CD4-positive, CD25-positive, alpha-beta regulatory T cell (primary cell): ENCODE data around the gene PON2. TPM values are rescaled to one million over a fixed set of nuclear protein-coding genes. Genes with fewer than 3 reads are reported as not detected.

Experiments used
- ATAC-seq, 2 donors: fragments of 150-1000 bp; cut with Tn5 transposase; one replicate each; pipeline ENCODE4 v1.10.0; 2021; ENCODE audit warnings: low read depth in 2 of 2, moderate number of reproducible peaks in 2 of 2, moderate library complexity in 1 of 2
- DNase-seq, 3 donors: peaks; one replicate each; pipeline versions ENCODE4 v3.0.0 to v3.0.0-alpha.2; 2012 to 2022; ENCODE audit warnings: mixed read lengths in 1 of 3
- H3K27ac ChIP-seq: one replicate; pipeline ENCODE4 v1.7.0; 2013; ENCODE audit warnings: mild to moderate bottlenecking, low read length; ENCODE audit not compliant: insufficient read depth, poor library complexity, severe bottlenecking
- H3K27me3 ChIP-seq: one replicate; pipeline ENCODE4 v1.7.0; 2013; ENCODE audit warnings: low read length; ENCODE audit not compliant: control insufficient read depth, insufficient read depth
- H3K36me3 ChIP-seq: one replicate; pipeline ENCODE4 v1.7.0; 2013; ENCODE audit warnings: mild to moderate bottlenecking, low read length, moderate library complexity; ENCODE audit not compliant: control insufficient read depth, insufficient read depth
- H3K4me1 ChIP-seq: 2 replicates; pipeline ENCODE4 v1.7.0; 2013; ENCODE audit warnings: mild to moderate bottlenecking, low read length; ENCODE audit not compliant: insufficient read depth, control insufficient read depth, poor library complexity, severe bottlenecking
- H3K4me3 ChIP-seq: one replicate; pipeline ENCODE4 v1.7.0; 2013; ENCODE audit warnings: low read depth, mild to moderate bottlenecking, low read length, moderate library complexity
- H3K9me3 ChIP-seq, 2 experiments: 1 replicate in 1 of 2; 2 replicates in 1 of 2; pipeline ENCODE4 v1.7.0; 2013; ENCODE audit warnings: low read length in 2 of 2, mild to moderate bottlenecking in 1 of 2, moderate library complexity in 1 of 2; ENCODE audit not compliant: control insufficient read depth in 2 of 2
- H3K27ac Mint-ChIP-seq, 3 donors: one replicate each; pipeline ENCODE4 v1.8.0; 2020 to 2022; ENCODE audit warnings: mild to moderate bottlenecking in 3 of 3, mixed read lengths in 3 of 3, moderate library complexity in 2 of 3
- H3K27me3 Mint-ChIP-seq: one replicate; pipeline ENCODE4 v1.8.0; 2022; ENCODE audit warnings: mild to moderate bottlenecking, mixed read lengths
- H3K36me3 Mint-ChIP-seq: one replicate; pipeline ENCODE4 v1.8.0; 2020; ENCODE audit warnings: mixed read lengths
- H3K4me1 Mint-ChIP-seq, 4 donors: one replicate each; pipeline ENCODE4 v1.8.0; 2020 to 2022; ENCODE audit warnings: mixed read lengths in 4 of 4, mild to moderate bottlenecking in 1 of 4
- H3K4me3 Mint-ChIP-seq, 4 donors: one replicate each; pipeline ENCODE4 v1.8.0; 2020 to 2022; ENCODE audit warnings: mild to moderate bottlenecking in 4 of 4, mixed read lengths in 4 of 4, moderate library complexity in 3 of 4
- H3K9me3 Mint-ChIP-seq, 7 donors: one replicate each; pipeline ENCODE4 v1.8.0; 2020 to 2022; ENCODE audit warnings: mixed read lengths in 7 of 7, mild to moderate bottlenecking in 3 of 7, moderate library complexity in 2 of 7
- polyA plus RNA-seq, 4 donors: library from polyadenylated mRNA; unstranded; fragments of 300-500 nt; fragmentation: Illumina TruSeq; gene quantifications; one replicate each; pipeline ENCODE4 v1.2.3, GENCODE V29; 2021
- total RNA-seq: library from RNA; stranded (reverse); gene quantifications from one replicate; pipeline ENCODE4 v1.2.3, GENCODE V29; 2022

Gene PON2
- total and polyA plus RNA-seq, 5 donors from 2014 or later, result 1.1 to 3.7 (median 2.5) TPM

DNA sequence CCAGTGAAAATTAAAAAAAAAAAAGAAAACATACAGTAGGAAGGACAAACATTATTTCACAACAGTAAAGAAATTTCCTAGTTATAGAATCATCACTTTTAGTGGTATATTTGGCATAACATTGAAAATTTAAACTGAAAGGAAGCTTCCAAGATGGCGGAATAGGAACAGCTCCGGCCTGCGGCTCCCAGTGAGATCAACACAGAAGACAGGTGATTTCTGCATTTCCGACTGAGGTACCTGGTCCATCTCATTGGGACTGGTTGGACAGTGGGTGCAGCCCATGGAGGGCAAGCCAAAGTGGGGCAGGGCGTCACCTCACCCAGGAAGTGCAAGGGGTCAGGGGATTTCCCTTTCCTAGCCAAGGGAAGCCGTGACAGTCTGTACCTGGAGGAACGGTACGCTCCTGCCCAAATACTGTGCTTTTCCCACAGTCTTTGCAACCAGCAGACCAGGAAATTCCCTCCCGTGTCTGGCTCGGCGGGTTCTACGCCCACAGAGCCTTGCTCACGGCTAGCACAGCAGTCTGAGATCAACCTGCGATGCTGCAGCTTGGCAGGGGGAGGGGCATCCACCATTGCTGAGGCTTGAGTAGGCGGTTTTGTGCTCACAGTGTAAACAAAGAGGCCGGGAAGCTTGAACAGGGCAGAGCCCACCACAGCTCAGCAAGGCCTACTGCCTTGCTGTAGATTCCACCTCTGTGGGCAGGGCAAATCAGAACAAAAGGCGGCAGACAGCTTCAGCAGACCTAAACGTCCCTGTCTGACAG is 58.0 kb downstream of the PON2 start:
- no peaks in the 10 kb centered on the region for H3K4me1 Mint-ChIP-seq
- H3K27me3 Mint-ChIP-seq, result no peaks in the 10 kb centered on the region

DNA sequence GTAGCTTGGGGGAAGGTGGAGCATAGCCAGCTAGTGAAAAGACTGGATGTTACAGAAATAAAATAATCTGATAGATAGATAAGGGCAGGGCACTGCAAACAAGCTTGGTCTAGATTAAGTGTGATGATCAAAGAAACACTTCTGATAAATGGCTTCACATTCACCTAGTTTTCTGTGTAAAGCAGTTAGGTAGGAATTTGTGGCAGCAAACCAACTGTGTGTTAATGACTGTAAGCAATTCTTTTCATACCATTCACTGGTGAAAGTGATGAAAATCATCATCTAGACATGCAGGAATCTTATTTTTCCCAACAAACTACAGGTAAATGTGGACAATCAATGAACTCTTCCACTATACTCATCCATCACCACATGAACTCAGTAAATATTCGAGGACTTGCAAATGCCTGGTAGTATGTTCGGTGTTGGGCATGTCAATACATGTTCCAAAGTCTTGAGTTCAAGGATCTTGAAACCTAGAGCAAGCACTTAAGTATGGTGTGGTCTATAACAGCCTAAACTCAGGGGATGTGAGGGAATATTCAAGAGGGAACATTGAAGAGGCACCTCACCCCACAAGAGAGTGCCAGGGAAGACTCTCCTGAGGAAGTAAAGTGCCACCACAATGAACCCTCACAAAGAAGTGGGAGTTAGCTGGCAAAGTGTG is 59.1 kb downstream of the PON2 start:
- no peaks in the 10 kb centered on the region for H3K4me1 ChIP-seq
- no peak overlapping the region for H3K27ac ChIP-seq
- H3K4me3 ChIP-seq, result no peak overlapping the region
- H3K9me3 ChIP-seq, result no peaks in the 10 kb centered on the region
- no peak for ATAC-seq
- no peak overlapping the region for H3K27ac Mint-ChIP-seq
- no peaks in the 10 kb centered on the region for H3K36me3 ChIP-seq
- no peaks in the 10 kb centered on the region for H3K27me3 Mint-ChIP-seq
- H3K4me1 Mint-ChIP-seq, result no peaks in the 10 kb centered on the region
- no peak overlapping the region for H3K4me3 Mint-ChIP-seq
- DNase-seq, result no peak
- H3K36me3 Mint-ChIP-seq, result no peaks in the 10 kb centered on the region
- H3K9me3 Mint-ChIP-seq, result peaks cover 0 to 12% (median 4%) of the 10 kb centered on the region in 7 donors
- H3K27me3 ChIP-seq, result peaks cover 2% of the 10 kb centered on the region

More for the DNA sequence above, 58.0 kb downstream of the PON2 start:
- ATAC-seq (no peak), DNase-seq (no peak)
- H3K27ac Mint-ChIP-seq, result no peak overlapping the region
- H3K36me3 ChIP-seq, result no peaks in the 10 kb centered on the region
- H3K9me3 ChIP-seq, result no peaks in the 10 kb centered on the region
- H3K4me3 Mint-ChIP-seq, result no peak overlapping the region
- no peaks in the 10 kb centered on the region for H3K36me3 Mint-ChIP-seq
- no peak overlapping the region for H3K4me3 ChIP-seq
- no peaks in the 10 kb centered on the region for H3K4me1 ChIP-seq
- H3K27me3 ChIP-seq, result peaks cover 2% of the 10 kb centered on the region
- H3K9me3 Mint-ChIP-seq, result peaks cover 0 to 12% (median 5%) of the 10 kb centered on the region in 7 donors
- H3K27ac ChIP-seq, result no peak overlapping the region

DNA sequence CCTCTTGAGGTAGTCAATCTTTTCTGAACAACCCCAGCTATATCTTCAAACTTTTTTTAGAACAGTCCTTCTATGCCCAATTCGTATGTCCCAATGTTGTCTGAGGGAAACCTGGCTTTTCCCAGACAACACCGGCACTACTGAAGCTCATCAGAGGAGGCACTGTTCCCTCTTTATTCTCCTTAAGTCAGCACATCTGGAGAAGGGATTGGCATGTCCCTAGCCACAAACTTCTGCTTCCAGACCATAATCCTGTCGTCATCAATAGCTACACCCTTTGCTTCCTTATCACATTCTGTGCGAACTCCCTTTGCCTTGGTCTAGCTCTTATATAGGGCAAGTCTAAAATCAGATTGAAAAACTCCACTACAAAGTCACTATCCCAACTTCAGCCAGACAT is 61.5 kb downstream of the PON2 start:
- Mint-ChIP-seq H3K27ac (no peak overlapping the region), H3K36me3 (no peaks in the 10 kb centered on the region), H3K4me1 (no peaks in the 10 kb centered on the region), H3K9me3 (peaks cover 0 to 8% (median 0%) of the 10 kb centered on the region in 7 donors), H3K27me3 (no peaks in the 10 kb centered on the region), H3K4me3 (no peak overlapping the region)
- ATAC-seq (no peak), DNase-seq (no peak)
- Histone ChIP-seq H3K4me3 (no peak overlapping the region), H3K27me3 (peaks cover 2% of the 10 kb centered on the region), H3K9me3 (no peaks in the 10 kb centered on the region), H3K4me1 (no peaks in the 10 kb centered on the region), H3K27ac (no peak overlapping the region), H3K36me3 (no peaks in the 10 kb centered on the region)

- Histone ChIP-seq H3K4me3 (no peak overlapping the region), H3K4me1 (no peaks in the 10 kb centered on the region), H3K27ac (no peak overlapping the region), H3K36me3 (no peaks in the 10 kb centered on the region), H3K9me3 (no peaks in the 10 kb centered on the region), H3K27me3 (peaks cover under 1% of the 10 kb centered on the region)
- no peak for DNase-seq
- no peak overlapping the region for H3K27ac Mint-ChIP-seq
- ATAC-seq, result no peak
- no peaks in the 10 kb centered on the region for H3K4me1 Mint-ChIP-seq
- H3K27me3 Mint-ChIP-seq, result no peaks in the 10 kb centered on the region
- H3K36me3 Mint-ChIP-seq, result no peaks in the 10 kb centered on the region
- peaks cover 0 to 2% (median 0%) of the 10 kb centered on the region in 7 donors for H3K9me3 Mint-ChIP-seq
- H3K4me3 Mint-ChIP-seq, result no peak overlapping the region
Measured at GRCh38 chr7:95368235-95368634, 66.6 kb downstream of the PON2 start.

GRCh38 chr7:95367606-95368005 is 67.2 kb downstream of the PON2 start:
- Mint-ChIP-seq H3K27ac (no peak overlapping the region), H3K9me3 (peaks cover 0 to 2% (median 0%) of the 10 kb centered on the region in 7 donors), H3K4me1 (no peaks in the 10 kb centered on the region), H3K36me3 (no peaks in the 10 kb centered on the region), H3K4me3 (no peak overlapping the region), H3K27me3 (no peaks in the 10 kb centered on the region)
- DNase-seq, result no peak
- no peak overlapping the region for H3K27ac ChIP-seq
- H3K36me3 ChIP-seq, result no peaks in the 10 kb centered on the region
- H3K4me1 ChIP-seq, result no peaks in the 10 kb centered on the region
- no peak for ATAC-seq
- no peak overlapping the region for H3K4me3 ChIP-seq
- no peaks in the 10 kb centered on the region for H3K27me3 ChIP-seq
- H3K9me3 ChIP-seq, result no peaks in the 10 kb centered on the region

DNA sequence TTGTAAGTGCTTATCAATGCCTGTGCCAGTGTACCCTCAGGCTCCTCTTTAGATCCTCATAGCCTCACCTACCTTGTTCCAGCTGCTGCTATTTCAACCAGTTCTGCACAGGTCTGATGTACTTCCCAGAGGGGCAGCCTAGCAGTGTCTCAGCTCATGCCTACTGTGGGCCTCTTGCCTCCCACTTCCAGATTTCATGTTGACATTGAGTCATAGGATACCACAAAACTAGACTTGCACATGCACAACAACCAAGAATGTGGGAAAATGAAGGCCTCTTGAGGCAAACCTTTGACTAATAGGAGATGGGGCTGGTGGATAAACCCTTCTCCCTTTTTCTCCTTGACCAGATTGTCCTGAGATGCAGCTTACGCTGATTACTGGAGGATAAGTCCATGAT is 69.7 kb downstream of the PON2 start:
- DNase-seq, result no peak

GRCh38 chr7:95357623-95358022 is 77.2 kb downstream of the PON2 start:
- Mint-ChIP-seq H3K4me3 (no peak overlapping the region), H3K4me1 (no peaks in the 10 kb centered on the region), H3K9me3 (peaks cover 0 to 2% (median 1%) of the 10 kb centered on the region in 7 donors), H3K27me3 (no peaks in the 10 kb centered on the region), H3K27ac (no peak overlapping the region), H3K36me3 (no peaks in the 10 kb centered on the region)
- ATAC-seq (no peak), DNase-seq (no peak)
- Histone ChIP-seq H3K36me3 (no peaks in the 10 kb centered on the region), H3K27ac (no peak overlapping the region), H3K4me1 (no peaks in the 10 kb centered on the region), H3K27me3 (no peaks in the 10 kb centered on the region), H3K9me3 (no peaks in the 10 kb centered on the region), H3K4me3 (no peak overlapping the region)

More for the DNA sequence above, 69.7 kb downstream of the PON2 start:
- ATAC-seq, result no peak
- no peaks in the 10 kb centered on the region for H3K36me3 Mint-ChIP-seq
- H3K27me3 ChIP-seq, result no peaks in the 10 kb centered on the region
- no peak overlapping the region for H3K4me3 ChIP-seq
- H3K27me3 Mint-ChIP-seq, result no peaks in the 10 kb centered on the region
- H3K27ac ChIP-seq, result no peak overlapping the region
- peaks cover 0 to 2% (median 0%) of the 10 kb centered on the region in 7 donors for H3K9me3 Mint-ChIP-seq
- H3K4me3 Mint-ChIP-seq, result no peak overlapping the region
- H3K4me1 Mint-ChIP-seq, result no peaks in the 10 kb centered on the region
- no peaks in the 10 kb centered on the region for H3K9me3 ChIP-seq
- H3K27ac Mint-ChIP-seq, result no peak overlapping the region
- no peaks in the 10 kb centered on the region for H3K36me3 ChIP-seq
- H3K4me1 ChIP-seq, result no peaks in the 10 kb centered on the region
